Ovary (tissue), 9 donors: ENCODE results near the gene CPED1. TPM values are rescaled to one million over a fixed set of nuclear protein-coding genes. Genes with fewer than 3 reads are reported as not detected.
"Not testable (repeated sequence)": the region's sequence is repeated elsewhere in the genome, so short reads cannot be mapped to it uniquely, and the experiment has no call there.

Experiments
- DNase-seq, 5 donors: peaks; one replicate each; pipeline ENCODE4 v3.0.0-alpha.2; 2019 to 2020
- H3K27ac ChIP-seq, 2 donors: fragments of 200-600 bp; one replicate each; pipeline versions ENCODE4 v1.5.1 to v1.8.0; 2019 to 2022
- H3K27me3 ChIP-seq: fragments of 200-600 bp; one replicate; pipeline ENCODE4 v1.8.0; 2022
- H3K36me3 ChIP-seq: fragments of 200-600 bp; sonication (generic); one replicate; pipeline ENCODE4 v1.5.1; 2019
- H3K4me1 ChIP-seq: one replicate; pipeline ENCODE4 v1.8.1; 2013; ENCODE audit warnings: mild to moderate bottlenecking, moderate library complexity; ENCODE audit not compliant: insufficient read depth
- H3K4me3 ChIP-seq: fragments of 200-600 bp; sonication (generic); one replicate; pipeline ENCODE4 v1.5.1; 2017
- H3K9me3 ChIP-seq, 2 donors: fragments of 200-600 bp in 1 of 2; sonication (generic) in 1 of 2; one replicate each; pipeline versions ENCODE4 v1.5.1 to v1.8.1; 2013 to 2019; ENCODE audit warnings: mild to moderate bottlenecking in 1 of 2, moderate library complexity in 1 of 2
- EP300 ChIP-seq: sonication (generic); formaldehyde crosslinking; IDR thresholded peaks from one replicate; pipeline ENCODE4 v1.6.1; 2017; ENCODE audit warnings: antibody characterized with exemption
- POLR2A ChIP-seq: fragments of 450-650 bp; IDR thresholded peaks from one replicate; pipeline ENCODE4 v1.6.1; 2017; ENCODE audit warnings: antibody characterized with exemption, mild to moderate bottlenecking, moderate library complexity
- WGBS, 3 donors: extraction: QIAGEN DNeasy Blood & Tissue Kit in 1 of 3; methylation state at CpG; one replicate each; pipeline versions ENCODE4 v1.1.5 to v1.1.7; 2013 to 2017; 5-methylcytosine and 5-hydroxymethylcytosine counted together
- intact Hi-C, 4 donors: fragments of 100-400 bp; cut with DNase I; formaldehyde crosslinking; loops; one replicate each; pipeline versions ENCODE4 v1.11.0 to v1.15.1; 2022 to 2023
- polyA plus RNA-seq, 2 donors: library from polyadenylated mRNA; stranded (reverse); fragments of 200-250 nt in 1 of 2; fragments of 350-450 nt in 1 of 2; fragmentation: Illumina TruSeq in 1 of 2; extraction: RNeasy Lipid Tissue Mini Kit (QIAGEN cat#74804) in 1 of 2; gene quantifications; one replicate each; pipeline ENCODE4 v1.2.3, GENCODE V29; 2013 to 2014
- total RNA-seq, 7 donors: library from RNA; depleted of rRNA in 2 of 7; stranded (reverse); fragments of >200 nt in 2 of 7; fragmentation: NEBNext Ultra II Directional in 3 of 7; extraction: Animal tissue kit (Norgen Biotek cat#: 25700) in 3 of 7; gene quantifications; one replicate each; pipeline versions ENCODE4 v1.1.0 to v1.2.4, GENCODE V29; 2016 to 2023
- TF ChIP-seq, protein P1 (sequence below), 3 donors: fragments of 450-650 bp in 2 of 3; fragments of 200-600 bp in 1 of 3; IDR thresholded peaks; one replicate each; pipeline versions ENCODE4 v1.5.1 to v1.8.0; 2016 to 2022; ENCODE audit warnings: antibody characterized with exemption in 3 of 3, mild to moderate bottlenecking in 1 of 3
- donor health status: DM: no; HTN: no; CAD: no; lungs with moderate emphysema.
- donor health status: DM: no; HTN: no; CAD: no.
- donor health status: Bipolar disorder and iron deficiency.
- donor health status: DM: yes; HTN: yes; CAD: no.
- donor health status: DM: no; HTN: no; CAD: no.
- donor health status: DM: yes; HTN: yes; CAD: no.

Gene CPED1
- total and polyA plus RNA-seq, 9 donors = 42.1 to 127 (median 88.8) TPM

DNA sequence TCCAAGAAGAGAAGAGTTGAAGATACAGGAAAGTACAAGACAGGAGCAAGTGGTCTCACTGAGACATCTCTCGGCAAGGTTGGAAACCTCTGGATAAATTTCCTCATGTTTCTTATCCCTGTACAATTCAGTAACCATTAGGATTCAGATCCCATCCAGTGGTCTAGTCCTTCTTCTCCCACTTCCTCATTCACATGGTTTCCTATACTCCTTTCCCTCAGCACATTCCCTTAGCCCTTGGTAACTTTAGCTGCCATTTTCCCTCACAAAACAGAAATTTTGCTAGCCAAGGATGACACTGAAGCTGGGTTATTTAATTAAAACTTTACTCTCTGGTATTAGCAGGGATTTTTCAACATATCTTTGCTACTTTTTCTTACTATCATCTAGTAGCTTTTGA is 82.6 kb downstream of the CPED1 start:
- Histone ChIP-seq H3K27me3 (no peaks in the 10 kb centered on the region), H3K4me1 (no peaks in the 10 kb centered on the region), H3K27ac (peak overlapping the region in 1 of 2 donors; percentile 78), H3K9me3 (no peaks in the 10 kb centered on the region), H3K4me3 (no peak overlapping the region), H3K36me3 (no peaks in the 10 kb centered on the region)
- 97 to 100% (median 97%) methylated on average over 1 of the region's 1 CpG for WGBS, 3 donors
- DNase-seq = no peak
- TF ChIP-seq, protein P1, sequence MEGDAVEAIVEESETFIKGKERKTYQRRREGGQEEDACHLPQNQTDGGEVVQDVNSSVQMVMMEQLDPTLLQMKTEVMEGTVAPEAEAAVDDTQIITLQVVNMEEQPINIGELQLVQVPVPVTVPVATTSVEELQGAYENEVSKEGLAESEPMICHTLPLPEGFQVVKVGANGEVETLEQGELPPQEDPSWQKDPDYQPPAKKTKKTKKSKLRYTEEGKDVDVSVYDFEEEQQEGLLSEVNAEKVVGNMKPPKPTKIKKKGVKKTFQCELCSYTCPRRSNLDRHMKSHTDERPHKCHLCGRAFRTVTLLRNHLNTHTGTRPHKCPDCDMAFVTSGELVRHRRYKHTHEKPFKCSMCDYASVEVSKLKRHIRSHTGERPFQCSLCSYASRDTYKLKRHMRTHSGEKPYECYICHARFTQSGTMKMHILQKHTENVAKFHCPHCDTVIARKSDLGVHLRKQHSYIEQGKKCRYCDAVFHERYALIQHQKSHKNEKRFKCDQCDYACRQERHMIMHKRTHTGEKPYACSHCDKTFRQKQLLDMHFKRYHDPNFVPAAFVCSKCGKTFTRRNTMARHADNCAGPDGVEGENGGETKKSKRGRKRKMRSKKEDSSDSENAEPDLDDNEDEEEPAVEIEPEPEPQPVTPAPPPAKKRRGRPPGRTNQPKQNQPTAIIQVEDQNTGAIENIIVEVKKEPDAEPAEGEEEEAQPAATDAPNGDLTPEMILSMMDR (IDR thresholded peaks at IDR 0.05) = no peak
- no peak for TF ChIP-seq POLR2A
- no peak for TF ChIP-seq EP300
- intact Hi-C loops = no loop called here

DNA sequence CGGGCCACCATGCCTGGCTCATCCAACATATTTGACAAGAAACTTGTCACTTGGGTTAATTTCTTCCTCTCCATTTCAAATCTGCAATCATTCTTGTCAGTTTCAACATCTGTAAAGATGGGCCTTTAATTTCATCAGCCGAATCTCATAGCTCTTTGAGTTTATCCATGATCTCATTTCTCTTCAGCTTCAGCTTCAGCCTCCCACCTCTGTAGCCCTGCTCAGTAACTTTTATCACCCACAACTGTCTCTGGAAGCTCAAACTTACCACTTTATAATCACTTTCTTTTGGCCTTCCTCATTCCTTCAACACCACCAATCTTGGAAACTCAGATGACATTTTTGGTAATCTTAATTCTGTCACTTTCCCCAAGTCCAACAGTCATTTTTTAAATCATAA is 83.2 kb downstream of the CPED1 start:
- DNase-seq = no peak
- no peaks in the 10 kb centered on the region for H3K9me3 ChIP-seq
- 73 to 98% (median 96%) methylated on average over 2 of the region's 2 CpGs for WGBS, 3 donors
- H3K36me3 ChIP-seq = no peaks in the 10 kb centered on the region
- no peak overlapping the region for H3K4me3 ChIP-seq
- H3K4me1 ChIP-seq = no peaks in the 10 kb centered on the region
- no peak overlapping the region for H3K27ac ChIP-seq
- intact Hi-C loops = no loop called here
- no peak for TF ChIP-seq POLR2A
- no peak for TF ChIP-seq EP300
- TF ChIP-seq, protein P1 (IDR thresholded peaks at IDR 0.05) = no peak
- no peaks in the 10 kb centered on the region for H3K27me3 ChIP-seq

DNA sequence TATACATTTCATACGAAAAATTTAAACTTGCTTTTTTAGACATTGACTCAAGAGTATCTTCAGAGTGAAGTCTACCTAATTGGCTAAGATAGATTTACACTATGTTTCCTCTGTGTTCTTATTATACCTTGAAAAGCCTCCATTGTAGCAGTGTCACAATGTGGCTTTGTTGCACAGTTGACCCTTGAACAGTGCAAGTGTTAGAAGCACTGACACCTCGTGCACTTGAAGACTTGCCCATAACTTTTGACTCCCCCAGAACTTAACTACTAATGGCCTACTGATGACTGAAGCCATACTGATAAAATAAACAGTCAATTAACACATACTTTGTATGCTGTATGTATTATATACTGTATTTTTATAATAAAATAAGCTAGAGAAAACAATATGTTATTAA is 84.3 kb downstream of the CPED1 start:
- Histone ChIP-seq H3K4me3 (no peak overlapping the region), H3K27ac (no peak overlapping the region), H3K36me3 (no peaks in the 10 kb centered on the region), H3K4me1 (no peaks in the 10 kb centered on the region), H3K27me3 (no peaks in the 10 kb centered on the region), H3K9me3 (no peaks in the 10 kb centered on the region)
- TF ChIP-seq, protein P1 (IDR thresholded peaks at IDR 0.05) = no peak
- TF ChIP-seq POLR2A = no peak
- no peak for TF ChIP-seq EP300
- intact Hi-C loops = no loop called here
- no peak for DNase-seq
- 81 to 87% (median 84%) methylated on average over 2 of the region's 2 CpGs for WGBS, 3 donors

DNA sequence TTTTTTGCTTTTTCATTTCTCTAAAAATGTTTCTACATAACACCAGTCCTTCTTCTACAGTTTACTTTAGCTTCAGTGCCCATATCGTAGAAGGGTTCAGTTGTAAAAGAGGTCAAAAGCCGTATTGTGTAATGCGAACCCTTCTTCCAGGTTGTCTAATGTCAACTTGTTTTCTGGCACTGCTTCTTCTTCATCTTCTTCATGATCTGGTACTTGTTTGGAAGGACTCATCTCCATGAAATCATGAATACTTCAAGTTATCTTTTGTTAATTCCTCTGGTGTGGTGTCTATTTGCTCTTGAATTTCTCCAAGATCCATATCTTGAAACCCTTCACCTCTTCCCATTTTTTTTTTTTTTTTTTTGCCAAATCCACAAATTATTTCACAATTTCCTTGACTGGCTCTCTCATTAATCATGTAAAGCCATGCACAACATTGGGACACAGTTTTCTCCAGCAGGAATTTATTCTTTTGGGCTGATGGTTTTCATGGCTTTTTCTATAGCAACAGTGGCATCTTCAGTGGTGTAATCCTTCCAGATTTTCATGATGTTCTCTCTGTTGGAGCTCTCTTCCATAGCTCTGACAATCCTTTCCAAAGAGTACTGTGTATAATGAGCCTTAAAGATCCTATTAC is 85.1 kb downstream of the CPED1 start:
- Histone ChIP-seq H3K4me3 (no peak overlapping the region), H3K27me3 (no peaks in the 10 kb centered on the region), H3K27ac (no peak overlapping the region), H3K9me3 (no peaks in the 10 kb centered on the region), H3K4me1 (no peaks in the 10 kb centered on the region), H3K36me3 (no peaks in the 10 kb centered on the region)
- DNase-seq = no peak
- WGBS, 3 donors = 74 to 94% (median 94%) methylated on average over 3 of the region's 3 CpGs
- TF ChIP-seq POLR2A = no peak
- TF ChIP-seq EP300 = no peak
- TF ChIP-seq, protein P1 (IDR thresholded peaks at IDR 0.05) = no peak
- intact Hi-C loops = no loop called here

DNA sequence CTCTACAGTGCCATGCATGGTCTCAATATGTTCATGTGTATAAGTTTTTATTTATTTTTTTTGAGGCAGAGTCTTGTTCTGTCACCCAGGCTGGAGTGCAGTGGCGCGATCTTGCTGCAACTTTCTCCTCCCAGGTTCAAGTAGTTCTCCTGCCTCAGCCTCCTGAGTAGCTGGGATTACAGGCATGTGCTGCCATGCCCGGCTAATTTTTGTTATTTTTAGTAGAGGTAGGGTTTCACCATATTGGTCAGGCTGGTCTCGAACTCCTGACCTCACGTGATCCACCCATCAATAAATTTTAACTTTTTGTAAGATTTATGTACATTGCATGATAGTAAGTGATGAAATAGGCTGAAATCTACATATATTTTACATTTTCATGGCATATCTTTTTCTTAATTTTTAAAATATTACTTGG is 86.9 kb downstream of the CPED1 start:
- not testable (repeated sequence) for H3K27ac ChIP-seq, H3K4me3 ChIP-seq, H3K27me3 ChIP-seq, H3K36me3 ChIP-seq, H3K9me3 ChIP-seq, DNase-seq, H3K4me1 ChIP-seq
- 90 to 95% (median 91%) methylated on average over 5 of the region's 5 CpGs for WGBS, 3 donors
- intact Hi-C loops = loop anchor here in 1 of 4 donors (5.0 kb wide), 1 partner anchor 88 kb away; the partner anchor contains the start of gene CPED1
